IPS-NIHi11 (cell line): ENCODE measurements around the gene ISCU.
A peak's percentile ranks its signal among the peaks of the same experiment; 100 is the strongest.

Experiments used
- DNase-seq: peaks from one replicate; pipeline ENCODE4 v3.0.0; 2012; ENCODE audit warnings: mixed read lengths, low spot score

The ISCU gene

GRCh38 chr12:108603743-108604142 is 41.3 kb downstream of the ISCU start:
- DNase-seq, result no peak

DNA sequence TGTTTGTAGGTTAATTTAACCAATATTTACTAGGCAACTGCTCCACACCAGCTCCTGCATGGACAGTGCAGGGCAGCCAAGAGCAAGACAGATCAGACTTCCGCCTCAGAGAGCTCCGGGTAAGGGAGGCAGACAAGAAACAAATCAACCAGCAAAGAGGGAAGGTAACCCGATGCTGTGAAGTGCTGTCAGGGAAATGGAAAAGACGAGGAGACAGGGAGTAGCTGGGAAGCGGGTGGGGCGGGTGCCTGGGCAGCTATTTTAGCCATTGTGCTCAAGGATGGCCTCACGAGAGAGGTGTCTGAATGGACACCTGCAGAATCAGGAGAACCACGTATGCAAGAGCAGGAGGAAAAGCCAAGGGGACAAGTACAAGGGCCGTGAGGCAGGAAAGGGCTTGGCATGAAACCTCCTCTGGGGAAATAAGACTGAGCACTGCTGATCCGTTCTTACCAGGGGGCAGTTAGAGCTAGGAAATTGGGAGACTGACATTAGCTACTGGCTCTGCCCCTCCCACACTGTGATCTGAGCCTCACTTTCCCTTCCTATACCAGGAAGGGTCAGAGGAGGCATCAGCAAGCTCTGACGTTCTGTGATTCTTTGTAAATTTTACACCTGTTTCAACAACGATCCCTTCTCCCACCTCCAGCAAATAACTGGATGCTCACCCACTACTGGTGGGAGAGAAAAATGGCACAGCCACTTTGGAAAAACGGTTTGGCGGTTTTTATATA is 42.0 kb downstream of the ISCU start:
- no peak for DNase-seq

DNA sequence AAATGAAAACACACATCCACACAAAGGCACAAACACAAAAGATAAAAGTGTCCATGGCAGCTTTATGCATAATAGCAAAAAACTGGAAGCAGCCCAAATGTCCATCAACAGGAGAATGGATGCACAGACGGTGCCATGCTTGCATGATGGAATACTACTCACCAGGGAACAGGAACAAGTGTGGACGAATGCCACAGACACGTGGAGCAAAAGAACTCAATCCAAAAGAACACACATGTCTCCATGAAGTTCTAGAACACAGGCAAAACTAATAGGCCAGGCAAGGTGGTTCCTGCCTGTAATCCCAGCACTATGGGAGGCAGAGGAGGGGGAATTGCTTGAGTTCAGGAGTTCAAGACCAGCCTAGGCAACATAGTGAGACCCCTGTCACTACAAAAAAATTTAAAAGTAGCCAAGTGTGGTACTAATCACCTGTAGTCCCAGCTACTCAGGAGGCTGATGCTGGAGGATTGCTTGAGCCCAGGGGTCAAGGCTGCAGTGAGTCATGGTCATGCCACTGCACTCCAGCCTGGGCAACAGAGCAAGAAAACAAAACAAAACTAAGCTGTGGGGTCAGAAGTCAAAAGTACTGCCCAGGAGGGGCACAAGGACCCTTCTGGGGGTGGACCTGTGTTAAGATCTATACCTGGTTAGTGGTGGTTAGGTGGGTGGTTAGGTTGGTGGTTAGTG is 42.7 kb downstream of the ISCU start:
- DNase-seq, result no peak

- DNase-seq, result no peak
These were observed 43.5 kb downstream of the ISCU start for GRCh38 chr12:108605690-108606406.

- no peak for DNase-seq
These were observed 44.1 kb downstream of the ISCU start for GRCh38 chr12:108606492-108606891.

GRCh38 chr12:108607981-108608600 is 45.7 kb downstream of the ISCU start:
- no peak for DNase-seq

- no peak for DNase-seq
These were observed 46.2 kb downstream of the ISCU start for GRCh38 chr12:108608616-108609015.

DNA sequence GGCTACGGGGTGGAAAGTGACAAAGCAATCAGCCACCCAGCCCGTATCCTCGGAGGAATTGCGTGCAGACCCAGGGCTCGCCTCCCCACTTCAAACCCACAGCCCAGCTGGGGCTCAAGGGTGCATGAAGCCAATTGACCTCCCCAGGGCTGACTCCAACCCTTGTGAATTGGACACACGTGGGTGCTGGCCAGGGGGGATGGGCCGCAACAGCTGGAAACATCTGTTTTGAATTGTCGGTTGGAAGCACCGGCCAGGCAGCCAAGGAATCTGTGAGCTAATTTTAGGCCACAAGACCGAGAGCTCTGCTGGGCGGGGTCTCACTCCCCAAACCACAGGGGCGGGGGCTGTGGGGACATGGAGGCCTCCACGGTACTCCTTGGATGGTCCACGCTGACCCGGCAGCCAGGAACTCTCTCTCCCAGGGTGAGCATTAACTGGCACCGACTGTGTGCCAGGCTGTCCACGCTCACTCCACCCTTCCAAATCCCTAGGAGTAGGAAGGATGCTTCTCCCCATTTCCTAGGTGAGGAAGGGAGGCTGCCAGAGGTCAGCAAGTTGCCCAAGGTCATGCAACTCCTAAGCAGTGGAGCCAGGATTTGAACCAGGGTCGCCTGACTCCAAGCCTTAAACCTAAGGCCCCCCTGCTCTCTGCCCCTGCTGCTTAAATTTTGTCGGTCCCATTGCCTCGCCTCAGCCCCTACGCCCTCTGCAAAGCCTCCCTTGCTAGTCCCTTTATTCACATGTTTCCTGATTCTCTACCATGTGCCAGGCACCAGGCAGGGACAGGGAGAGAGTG is 47.3 kb downstream of the ISCU start:
- DNase-seq, result no peak

- DNase-seq, result no peak
These were observed 48.0 kb downstream of the ISCU start for GRCh38 chr12:108610336-108610815.

DNA sequence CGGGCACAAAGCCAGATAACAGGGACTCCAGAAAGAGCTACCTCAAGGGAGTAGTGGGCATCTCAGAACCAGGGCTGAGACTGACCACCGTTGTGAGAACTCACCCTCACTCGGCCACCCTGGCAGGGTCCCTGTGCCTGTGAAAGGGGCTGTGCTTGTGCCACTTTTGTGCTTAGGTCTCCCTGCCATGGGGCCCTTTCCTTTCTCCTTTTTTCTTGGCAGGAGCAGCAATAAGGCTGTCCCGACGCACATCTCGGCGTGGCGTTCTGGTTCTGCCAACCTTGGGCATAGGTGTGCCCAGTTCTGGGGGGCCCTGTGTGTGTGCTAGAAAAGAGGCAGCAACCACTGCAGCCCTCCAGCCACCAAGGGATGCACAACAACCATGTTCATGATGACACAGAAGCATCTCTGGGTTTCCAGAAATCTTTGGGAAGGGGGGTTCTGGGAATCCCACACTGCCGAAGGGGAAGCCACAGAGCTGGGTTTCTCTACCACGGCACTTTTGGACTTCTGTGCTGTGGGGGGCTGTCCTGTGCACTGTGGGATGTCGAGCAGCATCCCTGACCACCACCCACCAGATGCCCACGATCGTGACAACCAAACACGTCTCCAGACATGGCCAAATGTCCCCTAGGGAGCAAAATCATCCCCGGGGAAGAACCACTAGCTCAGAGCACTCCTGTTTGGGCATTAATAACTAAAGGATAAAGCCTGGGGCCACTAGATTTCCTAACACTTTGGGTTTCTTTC is 48.6 kb downstream of the ISCU start:
- no peak for DNase-seq

DNA sequence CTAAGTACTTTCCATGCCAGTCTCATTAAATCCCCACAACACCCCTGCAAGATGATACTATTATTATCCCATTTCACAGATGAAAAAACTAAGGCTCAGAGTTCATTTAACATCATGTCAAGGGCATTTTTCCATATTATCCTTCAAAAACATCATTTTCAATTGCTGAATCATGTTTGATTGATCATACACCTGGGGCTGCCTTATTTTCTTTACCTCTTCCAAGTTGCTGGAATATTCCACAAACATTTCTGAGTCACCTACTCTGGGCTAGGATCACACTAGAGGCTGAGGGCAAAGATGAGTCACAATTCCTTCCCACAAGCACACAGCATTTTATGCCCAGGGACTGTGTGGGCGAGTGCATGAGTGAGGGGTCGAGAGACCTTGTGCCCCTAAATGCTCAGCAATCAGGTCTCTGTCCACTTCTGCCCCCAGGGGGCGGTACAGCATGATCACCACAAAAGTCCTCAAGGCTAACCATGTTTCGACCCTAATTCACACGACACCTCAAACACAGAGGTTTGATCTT is 49.6 kb downstream of the ISCU start:
- peak; percentile 74 for DNase-seq

DNA sequence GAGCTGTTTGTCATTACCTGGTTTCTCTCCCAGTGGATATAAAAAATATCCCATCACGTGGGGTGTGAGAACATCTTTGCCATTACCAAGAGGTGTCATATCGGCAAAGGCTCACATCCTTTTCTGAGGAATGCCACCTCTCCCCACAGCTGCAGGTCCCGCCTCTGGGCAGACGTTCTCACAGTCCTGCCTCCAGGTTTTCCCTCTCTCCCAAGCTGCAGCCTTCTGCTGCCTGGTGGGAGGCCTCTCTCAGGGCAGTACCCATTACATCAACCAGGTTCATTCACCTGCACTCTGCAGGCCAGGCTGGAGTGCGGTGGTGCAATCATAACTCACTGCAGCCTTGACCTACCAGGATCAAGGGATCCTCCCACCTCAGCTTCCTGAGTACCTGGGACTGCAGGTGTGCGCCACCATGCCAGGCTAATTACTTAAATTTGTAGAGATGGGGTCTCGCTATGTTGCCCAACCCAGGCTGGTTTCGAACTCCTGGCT is 50.4 kb downstream of the ISCU start:
- peak; percentile 76 for DNase-seq

GRCh38 chr12:108613548-108613947 is 51.2 kb downstream of the ISCU start:
- no peak for DNase-seq

DNA sequence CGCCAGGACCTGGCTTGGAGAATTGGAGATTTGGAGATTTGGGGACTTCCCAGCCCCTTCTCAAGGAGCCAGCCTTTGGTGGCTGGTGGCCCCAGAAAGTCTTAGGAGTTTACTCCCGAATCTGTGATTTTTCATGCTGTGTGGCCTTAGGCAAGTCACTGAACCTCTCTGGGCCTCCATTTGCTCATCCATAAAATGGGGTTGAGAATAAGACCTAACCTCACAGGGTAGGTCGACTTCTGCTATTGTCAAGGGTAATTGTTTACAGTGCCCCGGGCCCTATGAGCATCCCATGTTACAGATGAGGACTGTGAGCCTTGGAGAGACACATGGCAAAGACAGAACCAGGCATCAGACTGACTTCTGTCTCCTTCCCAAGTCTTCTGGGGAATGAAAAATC is 51.6 kb downstream of the ISCU start:
- no peak for DNase-seq

DNA sequence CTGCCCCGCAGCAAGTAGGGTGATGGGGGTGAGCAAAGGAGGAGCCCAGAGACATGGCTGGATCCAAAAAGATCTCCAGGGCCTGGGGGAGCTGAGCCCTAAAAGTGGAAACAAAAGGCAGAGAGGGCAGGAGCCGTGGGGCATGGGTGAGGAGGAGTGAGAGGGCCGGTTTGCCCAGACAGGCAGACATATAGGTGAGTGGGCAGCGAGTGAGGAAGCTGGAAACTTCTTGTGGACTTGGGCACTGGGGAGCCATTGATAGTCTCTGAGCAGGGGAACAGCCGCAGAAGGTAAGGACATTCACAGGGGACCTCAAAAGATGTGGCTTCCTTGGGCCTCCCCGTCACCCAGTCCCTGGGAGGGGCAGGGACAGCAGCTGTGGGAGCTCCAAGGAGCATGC is 52.2 kb downstream of the ISCU start:
- no peak for DNase-seq

- no peak for DNase-seq
These were observed 53.5 kb downstream of the ISCU start for GRCh38 chr12:108615918-108616317.

DNA sequence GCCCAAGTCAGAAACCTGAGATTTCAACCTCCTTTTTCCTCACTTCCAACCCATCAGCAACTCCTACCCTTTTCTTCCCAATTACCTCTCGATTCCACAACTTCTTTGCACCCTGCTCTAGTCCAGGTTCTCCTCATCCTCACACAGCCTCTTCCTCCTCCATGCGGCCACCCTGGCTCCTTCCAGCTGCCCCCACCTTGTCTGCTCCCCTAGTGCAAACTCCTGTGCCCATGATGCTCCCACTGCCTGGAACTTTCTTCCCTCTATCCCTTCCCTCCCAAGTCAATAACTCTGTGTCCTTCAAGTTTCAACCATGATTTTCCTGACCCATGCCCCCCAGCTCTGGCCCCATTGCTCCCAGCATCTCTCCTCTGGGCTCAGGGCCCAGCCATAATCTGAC is 54.0 kb downstream of the ISCU start:
- DNase-seq, result no peak

- no peak for DNase-seq
These were observed 54.8 kb downstream of the ISCU start for GRCh38 chr12:108616941-108617858.
